ENCODE results near the gene ISOC1.

GRCh38 chr5:129063483-129064113, 31.0 kb upstream of the ISOC1 start:
- TF ChIP-seq CTCF (conservative IDR thresholded peaks at IDR 0.05 in 1 of 2, IDR thresholded peaks at IDR 0.05 in 1 of 2; ENCODE audit: low read depth in 1 of 2, low read length in 2 of 2), result no peak
- TF ChIP-seq EZH2 (IDR thresholded peaks at IDR 0.05; ENCODE audit: low read length, missing control alignments), result no peak
